ENCODE results near the gene HCN4. TPM values are rescaled to one million over a fixed set of nuclear protein-coding genes. Genes with fewer than 3 reads are reported as not detected.

HCN4 gene
- total RNA-seq, 1 donor from 2014 or later = 0.72 TPM

DNA sequence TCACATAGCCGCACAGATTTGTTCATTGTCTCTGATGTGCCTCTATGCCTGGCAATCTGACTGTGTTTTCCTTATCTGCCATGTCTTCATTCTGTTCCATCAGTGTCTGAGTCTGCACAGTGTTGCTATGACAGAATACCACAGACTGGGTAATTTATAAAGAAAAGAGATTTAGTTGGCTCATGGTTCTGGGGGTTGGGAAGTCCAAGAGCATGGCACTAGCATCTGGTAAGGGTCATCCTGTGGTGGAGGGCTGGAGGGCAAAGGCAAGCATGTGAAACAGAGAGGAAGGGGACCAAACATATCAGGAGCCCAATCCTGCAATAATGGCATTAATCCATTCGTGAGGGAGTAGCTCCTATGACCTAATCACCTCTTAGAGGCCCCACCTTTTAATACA, 11.9 kb upstream of the HCN4 start:
- no peak for DNase-seq (ENCODE audit: low spot score)

DNA sequence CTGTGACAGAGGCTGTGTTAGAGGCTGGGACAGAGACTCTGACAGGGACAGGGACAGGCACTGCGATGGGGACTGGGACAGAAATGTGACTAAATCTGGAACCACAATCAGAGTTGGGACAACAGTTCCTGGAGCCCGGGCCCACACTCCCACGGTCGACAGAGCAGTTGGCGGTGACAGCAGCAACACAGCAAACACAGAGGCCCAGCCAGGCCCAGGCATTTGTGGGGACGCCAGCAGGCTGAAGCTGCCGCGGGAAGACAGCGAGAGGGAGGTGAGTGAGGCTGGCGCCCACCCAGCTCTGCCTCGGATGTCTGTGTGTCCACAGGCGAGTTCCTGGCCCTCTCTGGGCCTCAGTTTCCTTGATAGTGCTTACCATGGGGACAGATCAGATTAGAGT, 9.3 kb upstream of the HCN4 start:
- DNase-seq (ENCODE audit: low spot score) = no peak

DNA sequence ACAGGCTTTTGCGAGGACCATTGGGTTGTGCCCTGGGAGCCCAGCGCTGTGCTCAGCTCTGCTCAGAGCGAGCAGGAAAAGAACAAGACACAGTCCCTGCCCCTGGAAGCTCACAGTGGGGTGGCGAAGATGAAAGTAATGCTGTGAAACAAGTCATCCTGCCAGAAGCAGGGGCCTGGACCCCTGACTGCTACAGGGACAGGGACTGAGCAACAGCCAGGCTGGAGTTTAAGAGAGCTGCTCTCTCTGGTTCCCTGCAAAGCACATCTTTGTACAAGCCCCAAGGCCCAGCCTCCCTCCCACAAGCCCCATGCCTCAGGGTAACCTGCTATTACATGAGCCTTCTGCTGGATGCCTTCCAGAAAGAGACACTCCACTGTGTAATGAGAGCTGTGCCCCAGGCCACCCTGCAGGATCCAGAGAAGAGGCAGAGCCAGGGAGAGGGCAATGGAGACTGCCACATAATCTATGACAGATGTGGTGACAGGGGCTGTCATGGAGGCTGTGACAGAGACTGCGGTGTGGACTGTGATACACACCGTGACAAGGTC, 7.1 kb upstream of the HCN4 start:
- DNase-seq (ENCODE audit: low spot score) = peak; percentile 26

DNA sequence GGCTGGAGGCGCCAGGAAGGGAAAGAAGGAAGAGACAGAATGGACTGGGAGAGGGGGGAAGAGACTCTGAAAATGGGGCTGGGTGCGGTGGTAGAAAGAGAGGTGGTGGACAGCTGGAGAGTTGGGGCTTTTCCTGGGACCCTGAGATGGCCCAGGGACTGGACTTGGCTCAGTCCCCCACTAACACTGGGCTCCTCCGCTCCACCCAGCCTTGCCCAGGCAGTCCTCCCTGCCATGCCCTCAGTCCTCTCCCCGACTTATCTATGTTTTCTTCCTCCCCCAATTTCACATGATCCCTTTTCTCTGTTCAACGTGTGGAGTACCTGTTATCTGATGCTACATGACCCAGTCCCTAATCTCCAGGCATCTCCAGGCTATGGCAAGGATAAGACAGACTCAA, 6.3 kb upstream of the HCN4 start:
- peak; percentile 43 for DNase-seq (ENCODE audit: low spot score)

DNA sequence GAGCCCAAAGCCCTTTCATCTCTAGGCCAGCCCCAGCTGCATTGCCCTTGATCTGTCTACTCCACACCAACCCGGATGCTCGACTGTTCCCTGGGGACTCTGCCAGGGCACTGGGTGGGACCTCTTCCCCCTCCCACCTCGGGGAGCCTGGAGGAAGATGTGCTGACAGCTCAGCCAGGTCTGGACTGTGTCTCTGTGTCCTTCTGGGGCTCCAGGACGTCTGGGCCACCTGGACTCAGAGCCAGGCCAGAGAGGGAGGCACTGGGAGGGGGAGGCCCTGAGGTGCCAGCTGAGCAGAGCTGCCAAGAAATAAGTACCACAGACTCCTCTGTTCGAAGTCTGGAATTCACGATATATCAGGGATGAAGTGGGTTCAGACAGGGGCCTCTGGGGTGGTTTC, 5.8 kb upstream of the HCN4 start:
- DNase-seq (ENCODE audit: low spot score) = peak; percentile 85

DNA sequence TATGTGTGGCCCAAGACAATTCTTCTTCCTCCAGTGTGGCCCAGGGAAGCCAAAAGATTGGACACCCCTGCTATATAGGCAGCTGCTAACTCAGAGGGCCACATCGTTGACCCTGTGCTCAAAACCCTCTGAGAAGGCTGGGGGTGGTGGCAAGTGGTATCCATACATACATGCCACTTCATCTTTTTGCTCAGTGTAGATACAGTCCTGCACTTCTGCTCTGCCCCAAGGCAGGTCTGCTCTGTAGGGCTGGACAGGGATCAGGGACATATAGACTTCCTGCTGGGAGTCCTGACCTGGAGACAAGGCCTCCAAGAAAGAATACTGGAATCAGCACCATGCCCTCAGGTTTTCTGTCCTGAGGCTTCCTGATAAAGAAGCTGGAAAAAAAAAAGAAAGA, 4.5 kb upstream of the HCN4 start:
- no peak for DNase-seq (ENCODE audit: low spot score)

DNA sequence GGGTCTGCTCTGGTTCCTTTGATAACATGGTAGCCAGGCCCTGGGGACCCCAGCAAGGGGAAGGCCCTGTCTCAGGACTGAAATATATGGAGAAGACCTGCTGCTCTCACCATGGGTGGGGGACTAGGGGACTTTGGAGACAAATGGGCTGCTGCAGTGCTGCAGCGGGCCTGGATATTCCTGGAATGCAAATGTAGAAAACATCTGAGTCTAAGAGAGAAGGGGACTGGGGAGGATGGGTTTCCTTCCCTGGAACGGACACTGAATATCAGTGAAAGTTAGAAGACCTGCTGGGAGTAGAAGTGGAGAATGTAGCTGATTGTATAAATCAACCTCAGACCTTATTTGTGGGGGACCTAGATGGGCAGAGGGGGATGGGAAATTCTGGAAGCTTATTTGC, 3.1 kb upstream of the HCN4 start:
- no peak for DNase-seq (ENCODE audit: low spot score)

DNA sequence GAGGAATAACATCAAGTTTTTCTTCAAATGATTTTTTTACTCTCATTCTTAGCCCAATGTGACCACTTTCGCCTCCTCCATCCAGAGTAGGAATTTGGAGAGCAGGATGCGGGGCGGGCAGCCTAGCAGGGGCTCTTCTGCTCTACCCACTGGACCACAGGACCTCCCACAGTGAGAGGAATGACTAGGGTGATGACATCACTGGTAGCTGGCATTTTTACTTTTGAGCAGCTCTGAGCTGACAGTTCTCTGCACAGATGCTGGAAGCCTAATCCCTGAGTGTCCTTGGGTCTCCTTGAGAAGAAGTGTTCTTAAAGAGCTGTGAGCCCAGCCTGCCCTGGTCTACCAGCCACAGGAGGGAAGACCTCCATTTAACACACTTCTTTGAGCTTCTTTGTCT, 1.4 kb upstream of the HCN4 start:
- DNase-seq (ENCODE audit: low spot score) = no peak

DNA sequence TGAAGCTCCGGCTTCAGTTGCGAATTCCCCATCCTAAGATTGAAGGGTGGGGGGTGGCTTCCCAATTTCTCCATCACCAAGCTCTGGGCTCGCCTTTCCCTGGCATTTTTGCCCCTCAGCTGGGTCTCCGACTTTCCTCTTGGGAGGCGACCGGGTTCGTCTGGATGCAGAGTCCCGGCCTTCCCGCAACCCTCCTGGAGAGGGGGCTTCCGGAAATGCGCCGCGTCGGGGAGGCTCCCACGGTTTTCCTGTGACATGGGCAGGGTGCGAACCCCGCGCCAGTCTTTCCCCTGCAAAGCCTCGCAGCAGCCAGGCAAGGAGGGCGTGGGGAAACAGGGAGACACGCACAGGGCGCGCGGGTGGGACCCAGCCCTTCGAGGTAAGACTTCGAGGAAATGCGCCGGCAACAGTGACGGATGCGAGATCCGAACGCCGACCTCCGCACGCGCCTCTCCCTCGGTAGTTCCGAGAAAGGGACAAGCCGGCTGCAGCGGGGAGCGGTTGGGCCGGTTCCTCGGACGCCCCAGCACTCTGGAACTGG, 466 bp upstream of the HCN4 start:
- DNase-seq (ENCODE audit: low spot score) = no peak

DNA sequence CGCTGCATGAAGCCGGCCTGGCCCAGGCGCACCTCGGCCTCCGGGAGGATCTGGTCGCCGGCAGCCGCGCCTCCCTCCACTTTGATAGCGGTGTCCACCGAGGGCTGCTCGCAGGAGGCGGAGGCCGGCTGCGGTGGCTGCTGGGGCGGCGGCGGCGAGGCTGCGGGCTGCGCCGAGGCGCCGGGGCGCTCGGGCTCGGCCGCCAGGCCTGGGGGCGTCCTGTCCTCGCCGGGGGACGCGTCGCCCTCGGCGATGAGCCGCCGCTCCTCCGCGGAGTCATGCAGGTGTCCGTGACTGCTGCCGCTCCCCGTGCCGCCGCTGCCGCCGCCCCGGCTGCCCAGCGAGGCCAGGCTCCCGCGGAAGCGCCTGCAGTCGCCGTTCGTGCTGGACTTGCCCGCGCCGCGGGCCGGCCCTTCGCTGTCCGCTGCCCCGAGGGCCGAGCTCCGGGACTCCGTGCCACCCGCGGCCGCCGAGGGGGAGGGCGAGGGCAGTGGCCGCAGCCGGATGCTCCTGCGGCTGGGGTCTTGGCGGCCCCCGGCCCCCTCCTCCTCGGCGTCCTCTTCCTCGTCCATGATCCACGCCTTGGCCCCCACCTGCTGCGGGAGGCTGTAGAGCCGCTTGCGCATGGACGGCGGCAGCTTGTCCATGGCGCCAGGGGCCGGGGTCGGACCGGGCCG, 996 bp downstream of the HCN4 start:
- no peak for DNase-seq (ENCODE audit: low spot score)

DNA sequence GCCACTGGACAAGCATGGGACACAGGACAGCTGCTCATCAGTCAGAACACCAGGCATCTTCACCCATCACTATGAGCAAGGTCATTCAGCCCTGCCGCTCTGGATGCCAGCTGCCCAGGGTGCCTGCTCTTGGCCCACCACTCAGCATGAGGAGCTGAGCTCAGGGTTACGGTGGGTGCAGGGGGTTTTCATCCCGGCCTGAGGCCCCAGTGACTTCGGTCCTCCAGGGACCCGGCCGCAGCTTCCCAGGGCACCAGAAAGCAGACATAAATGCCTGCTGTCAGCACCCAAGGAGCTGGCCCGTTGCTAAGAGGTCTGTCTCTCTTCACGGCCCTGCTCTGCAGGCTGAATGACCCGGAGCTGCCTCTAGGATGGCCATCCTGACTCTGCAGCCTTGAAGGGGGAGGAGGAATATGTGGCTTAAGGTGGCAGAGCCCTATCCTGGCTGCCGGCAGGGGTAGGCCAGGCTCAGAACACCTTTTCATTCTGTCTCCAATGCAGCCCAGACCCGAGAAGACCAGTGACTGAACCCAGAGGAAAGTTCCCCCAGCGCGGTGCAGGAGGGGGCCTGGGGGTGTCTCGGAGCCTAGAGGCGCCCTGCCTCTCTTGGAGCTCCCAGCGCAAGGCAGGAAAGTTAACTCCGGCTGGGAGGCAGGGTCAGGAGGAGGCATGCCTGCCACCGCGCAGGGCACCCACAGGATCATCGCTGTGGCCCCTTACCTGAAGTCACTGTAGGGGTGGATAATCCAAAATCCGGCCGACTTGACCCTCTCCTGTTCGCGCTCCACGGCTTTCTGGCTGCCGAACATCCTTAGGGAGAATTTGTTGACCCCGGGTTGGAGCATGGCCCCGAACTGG, 1.8 kb downstream of the HCN4 start:
- no peak for DNase-seq (ENCODE audit: low spot score)

DNA sequence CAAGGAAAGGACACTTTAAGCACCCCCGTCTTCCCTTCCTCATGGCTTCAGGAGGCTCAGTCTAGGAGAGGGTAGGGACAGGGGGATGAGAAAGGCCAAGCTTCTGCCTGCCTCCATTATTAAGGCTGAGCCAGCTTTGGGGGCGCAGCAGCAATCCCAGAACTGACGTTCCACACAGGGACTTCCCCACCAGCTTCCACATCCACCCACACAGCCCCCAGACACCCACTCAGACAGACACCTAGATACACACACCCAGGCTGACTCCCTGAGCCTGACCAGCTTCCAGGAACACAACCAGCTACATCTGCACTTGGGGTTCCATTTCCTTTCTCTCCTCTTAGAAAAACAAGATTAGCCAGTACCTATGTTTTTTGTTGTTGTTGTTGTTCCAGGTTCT, 4.7 kb downstream of the HCN4 start:
- no peak for DNase-seq (ENCODE audit: low spot score)

DNA sequence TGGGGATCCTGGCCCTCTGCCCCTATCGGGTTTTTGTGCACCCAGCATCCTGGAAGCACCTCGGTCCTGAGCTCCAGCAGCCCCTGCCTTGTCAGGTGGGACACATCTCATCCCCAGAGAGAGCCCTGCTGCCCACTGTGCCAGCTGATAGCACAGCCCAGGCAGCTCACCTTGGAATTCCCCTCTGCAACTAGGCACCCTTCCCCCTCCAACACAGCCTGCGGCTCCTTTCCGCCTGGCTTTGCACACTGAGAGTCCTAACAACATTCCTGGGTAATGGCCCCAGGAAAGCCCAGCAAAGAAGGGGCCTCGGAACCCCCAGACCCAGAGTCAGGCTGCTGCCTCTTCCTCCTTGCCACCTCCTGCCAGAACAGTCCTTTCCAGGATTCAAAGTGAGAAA, 5.9 kb downstream of the HCN4 start:
- DNase-seq (ENCODE audit: low spot score) = no peak

DNA sequence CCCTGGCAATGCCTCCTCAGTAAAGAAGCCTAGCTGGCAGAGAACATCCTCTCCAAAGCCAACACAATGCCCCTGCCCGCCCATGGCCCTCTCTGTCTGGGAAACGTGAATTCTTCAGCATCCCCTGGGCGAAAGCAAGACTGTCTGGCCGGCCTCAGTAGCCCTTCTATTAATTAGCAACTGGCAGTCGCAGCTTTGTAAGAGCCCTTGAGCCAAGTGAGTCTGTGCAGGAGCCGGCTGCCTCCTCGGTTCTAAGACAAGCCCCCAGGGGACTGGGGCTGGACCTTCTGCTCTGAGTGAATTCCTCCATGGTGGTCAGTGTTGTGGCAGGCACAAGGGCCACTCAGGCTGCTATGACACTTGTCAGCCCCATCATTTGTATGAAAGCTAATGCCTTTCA, 7.4 kb downstream of the HCN4 start:
- DNase-seq (ENCODE audit: low spot score) = no peak

DNA sequence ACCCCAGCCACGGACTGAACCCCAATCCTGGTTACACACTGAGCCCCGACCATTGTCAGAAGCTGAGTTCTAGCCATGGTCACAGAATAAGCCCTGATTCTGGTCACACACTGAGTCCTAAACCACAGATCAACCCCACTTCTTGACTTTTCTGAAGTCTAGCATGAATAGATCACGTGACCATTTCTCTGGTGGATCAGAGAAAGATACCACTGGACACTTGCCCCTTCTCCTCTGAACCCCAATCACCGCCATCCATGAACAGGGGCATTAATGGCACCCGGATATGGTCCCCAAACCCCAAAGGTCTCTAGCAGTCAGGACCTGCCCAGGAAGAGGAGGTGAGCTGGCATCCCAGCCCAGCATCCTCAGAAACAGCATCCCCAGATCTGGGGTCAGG, 9.1 kb downstream of the HCN4 start:
- DNase-seq (ENCODE audit: low spot score) = no peak

DNA sequence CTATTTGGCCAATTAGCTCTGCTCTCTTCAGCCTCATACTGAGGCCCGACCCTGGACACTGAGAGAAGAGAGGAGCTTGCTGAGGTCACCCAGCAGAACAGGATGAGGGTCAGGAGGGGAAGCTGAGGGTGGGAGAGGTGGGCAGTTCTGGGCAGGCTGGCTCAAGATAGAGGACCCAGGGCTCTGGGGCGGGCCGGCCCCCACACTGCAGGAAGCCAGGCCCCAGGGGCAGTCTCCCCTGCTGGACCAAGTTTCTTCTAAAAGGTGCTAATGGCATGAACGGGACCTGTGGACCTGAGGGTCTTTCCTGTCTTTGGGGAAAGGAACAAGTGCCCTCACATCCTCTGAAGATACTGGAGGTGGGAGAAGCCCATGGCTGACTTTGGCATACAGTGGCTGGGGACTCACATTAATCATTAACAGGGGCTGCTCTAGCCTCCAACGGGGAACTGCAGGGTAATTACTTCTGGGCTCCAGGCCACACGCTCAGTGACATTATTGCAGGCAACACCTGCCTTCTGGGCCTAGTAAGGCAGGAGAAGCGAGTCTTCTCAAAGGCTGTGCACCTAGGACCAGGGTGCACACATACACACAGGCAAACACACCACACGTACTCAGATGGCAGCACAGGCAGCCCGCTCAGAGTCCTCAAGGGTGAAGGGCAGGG, 10.6 kb downstream of the HCN4 start:
- no peak for DNase-seq (ENCODE audit: low spot score)

DNA sequence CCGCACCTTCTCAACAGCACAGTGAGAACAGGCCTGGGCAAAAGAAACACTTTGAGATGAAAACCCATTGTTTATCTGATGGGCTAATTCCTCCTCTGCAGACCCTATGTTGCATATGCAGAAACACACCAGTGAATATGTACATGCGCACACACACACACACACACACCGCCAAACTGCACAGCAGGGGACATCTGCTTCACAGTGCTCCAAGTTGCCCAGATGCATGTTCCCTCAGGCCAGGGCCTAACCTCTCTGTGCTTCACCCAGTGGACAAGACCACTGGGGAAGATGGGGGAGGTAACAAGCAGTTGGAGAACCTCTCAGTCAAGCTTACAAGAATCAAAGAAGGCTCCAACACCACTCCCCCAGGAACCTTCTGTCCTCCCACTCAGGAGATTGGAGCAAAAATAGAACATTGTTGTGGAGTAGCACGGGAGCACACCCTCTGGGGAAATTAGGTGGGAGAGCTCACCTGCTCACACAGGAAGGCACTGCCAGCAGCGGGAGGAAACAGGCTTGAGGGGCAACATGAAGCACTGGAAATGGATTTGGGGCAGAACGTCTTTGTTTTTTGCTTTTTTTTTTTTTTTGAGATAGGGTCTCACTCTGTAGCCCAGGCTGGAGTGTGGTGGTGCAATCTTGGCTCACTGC, 13.0 kb downstream of the HCN4 start:
- no peak for DNase-seq (ENCODE audit: low spot score)

DNA sequence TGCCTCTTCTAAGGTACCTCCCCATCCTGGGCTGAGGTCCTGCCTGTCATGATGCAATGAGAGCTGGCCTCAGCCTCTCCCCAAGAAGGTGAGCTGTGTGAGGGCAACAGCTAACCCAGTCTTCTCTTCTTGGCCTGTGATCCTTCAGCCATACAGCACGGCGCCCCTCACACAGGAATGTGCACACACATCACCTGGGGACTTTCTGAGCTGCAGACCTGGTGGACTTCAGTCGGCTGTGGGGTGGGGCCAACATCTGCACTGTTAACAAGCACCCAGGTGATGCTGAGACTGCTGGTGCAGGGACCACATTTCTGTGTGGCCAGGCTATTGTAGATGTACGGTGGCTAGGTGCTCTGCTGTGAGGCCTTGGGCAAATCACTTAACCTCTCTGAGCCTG, 14.5 kb downstream of the HCN4 start:
- DNase-seq (ENCODE audit: low spot score) = no peak

DNA sequence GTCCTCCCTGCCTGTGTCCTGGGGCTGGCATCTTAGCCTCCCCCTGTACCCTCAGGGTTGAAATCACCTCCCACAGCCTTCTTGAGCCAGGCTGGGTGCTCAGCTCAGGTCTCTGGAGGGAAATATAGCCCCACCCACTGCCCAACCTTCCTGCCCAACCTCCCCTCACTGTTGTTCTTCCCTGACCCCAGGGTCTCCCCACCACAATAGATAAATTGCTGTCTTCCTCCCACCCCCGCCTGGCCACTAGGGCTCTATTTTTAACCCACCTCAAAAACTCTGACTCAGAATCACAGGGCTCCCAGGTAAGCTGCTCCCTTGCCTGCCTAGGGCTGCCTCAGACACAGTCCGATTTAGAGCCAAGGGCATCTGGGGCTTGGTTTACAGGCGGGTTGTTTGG, 15.0 kb downstream of the HCN4 start:
- no peak for DNase-seq (ENCODE audit: low spot score)

DNA sequence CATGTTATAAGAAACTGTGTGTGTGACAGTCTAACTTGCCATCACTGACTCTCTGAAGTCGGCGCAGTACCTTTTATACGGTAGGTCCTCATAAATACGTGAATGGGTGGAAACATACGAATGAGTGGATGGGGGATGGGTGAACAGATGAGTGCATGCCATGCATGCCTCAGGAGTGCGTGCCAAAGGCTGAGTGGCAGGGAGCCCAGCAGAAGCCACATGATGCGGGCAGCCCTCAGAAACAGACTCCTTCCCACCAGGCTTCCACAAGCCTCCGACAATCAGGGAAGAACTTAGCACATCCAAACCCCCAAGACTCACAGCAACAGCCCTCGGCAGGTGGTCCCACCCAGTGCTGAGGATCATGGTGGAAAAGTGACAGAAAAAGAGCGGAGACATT, 16.7 kb downstream of the HCN4 start:
- no peak for DNase-seq (ENCODE audit: low spot score)

DNA sequence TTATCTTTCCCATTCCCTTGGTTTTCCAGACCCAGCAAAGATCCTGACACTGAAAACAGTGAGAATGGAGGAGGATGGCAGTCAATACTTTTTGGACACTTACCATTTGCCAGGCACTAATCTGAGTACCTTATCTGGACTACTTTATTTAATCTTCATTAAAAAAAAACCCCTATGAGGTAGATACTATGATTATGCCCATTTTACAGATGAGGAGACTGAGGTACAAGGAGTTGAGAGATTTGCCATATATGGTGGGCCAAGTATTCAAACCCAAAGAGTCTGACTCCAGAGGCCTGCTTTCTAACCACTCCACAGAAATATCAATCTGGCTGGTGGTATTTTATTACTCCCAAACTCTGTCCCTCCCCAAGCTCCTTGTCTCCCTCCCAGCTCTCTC, 19.6 kb downstream of the HCN4 start:
- no peak for DNase-seq (ENCODE audit: low spot score)
